Measurements from ENCODE around the gene CLIC6. TPM values are rescaled to one million over a fixed set of nuclear protein-coding genes. Genes with fewer than 3 reads are reported as not detected.

Gene CLIC6
- total and polyA plus RNA-seq, 9 of the 15 experiments (the other 6 are each of a cell fraction or from before 2014, with no cell fraction given) = not detected

DNA sequence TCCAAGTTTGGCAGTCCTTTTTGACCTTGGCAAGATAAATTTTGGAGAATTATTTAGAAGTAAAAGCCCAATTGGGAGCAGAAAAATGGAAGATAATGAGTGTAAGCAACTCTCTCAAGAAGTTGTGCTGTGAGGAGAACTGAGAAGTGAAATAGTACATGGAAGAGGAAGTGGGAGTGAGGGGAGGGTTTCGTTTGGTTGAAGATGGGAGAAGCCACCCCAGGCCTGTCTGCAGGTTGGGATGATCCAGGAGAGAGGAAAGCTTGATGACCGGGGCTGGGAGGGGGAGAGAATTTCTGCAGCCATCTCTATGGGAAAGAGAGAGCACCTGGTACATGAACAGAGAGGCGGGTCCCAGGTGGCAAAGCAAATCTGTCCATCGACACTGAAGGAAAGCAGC lies 45.3 kb upstream of the CLIC6 start:
- H3K9ac ChIP-seq (ENCODE audit: insufficient read depth in 1 of 2, low read depth in 2 of 2, low read length in 2 of 2) = no peak overlapping the region
- no peak overlapping the region for H2AFZ ChIP-seq (ENCODE audit: low read depth, low read length)
- ATAC-seq (no peak), DNase-seq (ENCODE audit: extremely low read depth in 1 of 4, low spot score in 3 of 4) (no peak), FAIRE-seq (no peak)
- peaks cover 12 to 32% of the 10 kb centered on the region in 2 experiments; a peak in 4 of 5 replicates for H3K27me3 ChIP-seq (ENCODE audit: control insufficient read depth in 2 of 2, insufficient read depth in 2 of 2, low read length in 2 of 2)
- H3K79me2 ChIP-seq (ENCODE audit: control insufficient read depth, insufficient read depth, low read length) = no peaks in the 10 kb centered on the region
- no peak overlapping the region for H3K4me2 ChIP-seq (ENCODE audit: insufficient read depth, low read length)
- in situ Hi-C loops (cut with MboI) = no loop called here
- TF ChIP-seq SPI1 (IDR thresholded peaks at IDR 0.05; ENCODE audit: borderline replicate concordance, low read depth, low read length) (peak; percentile 74; the same call in 1 of the 2 replicates), E2F1 (CRISPR knock-in tag; IDR thresholded peaks at IDR 0.05) (no peak)
- no peaks in the 10 kb centered on the region for H3K4me1 ChIP-seq (replicated peaks in 1 of 2; ENCODE audit: control insufficient read depth in 2 of 2, insufficient read depth in 2 of 2, low read length in 2 of 2)
- H3K9me1 ChIP-seq (ENCODE audit: control insufficient read depth, insufficient read depth, low read length) = no peaks in the 10 kb centered on the region
- intact Hi-C loops (cut with micrococcal nuclease) = no loop called here
- no TSS peak for BruUV-seq (replicated peaks)
- no peak overlapping the region for H3K4me3 ChIP-seq
- H3K36me3 ChIP-seq (ENCODE audit: control insufficient read depth, insufficient read depth, low read length) = no peaks in the 10 kb centered on the region
- WGBS (ENCODE audit: insufficient coverage, low coverage, missing lambda C conversion rate) = 2% methylated on average over 4 of the region's 4 CpGs
- H3K27ac ChIP-seq (ENCODE audit: extremely low read depth, low read depth, low read length) = no peak overlapping the region
- H3K9me3 ChIP-seq (replicated peaks; ENCODE audit: control insufficient read depth, insufficient read depth, low read depth, low read length) = no peaks in the 10 kb centered on the region
- CTCF ChIA-PET (ENCODE audit: low intra/inter-chr PET ratio) = no interaction called here
- H4K20me1 ChIP-seq (replicated peaks; ENCODE audit: control insufficient read depth, insufficient read depth, low read length) = no peaks in the 10 kb centered on the region
- POLR2A ChIA-PET = interaction anchor here (1.3 kb wide), 1 partner anchor 11 kb away, joined by 6 read pairs; no protein-coding TSS in a partner anchor

DNA sequence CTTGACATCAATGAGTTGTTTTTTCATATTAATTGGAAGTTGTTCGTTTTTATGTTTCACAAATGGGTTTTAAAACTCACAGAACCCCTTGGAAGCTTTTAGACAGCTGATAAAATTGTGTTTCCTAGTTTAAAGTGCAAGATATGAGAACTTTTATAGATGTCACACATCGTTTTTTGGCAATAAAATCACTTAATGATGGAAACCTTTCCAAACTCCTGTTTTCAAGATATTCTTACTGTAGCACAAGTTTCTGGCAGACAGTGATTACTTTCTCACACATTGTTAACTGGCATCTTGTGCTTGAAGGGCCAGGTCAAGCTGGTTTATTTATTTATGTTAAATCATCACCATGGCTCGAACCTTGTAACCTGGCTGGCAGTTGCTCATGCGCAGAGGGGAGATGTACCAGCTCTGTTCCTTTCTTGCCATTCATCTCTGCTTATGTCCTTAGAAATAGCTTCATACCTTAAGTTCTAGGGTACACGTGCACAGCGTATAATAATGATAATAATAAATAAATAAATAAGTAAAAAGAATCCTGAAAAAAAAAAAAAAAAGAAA lies 43.7 kb upstream of the CLIC6 start:
- no peaks in the 10 kb centered on the region for H3K79me2 ChIP-seq (ENCODE audit: control insufficient read depth, insufficient read depth, low read length)
- ChIA-PET CTCF (ENCODE audit: low intra/inter-chr PET ratio) (no interaction called here), POLR2A (no interaction called here)

More for the DNA sequence above, 43.7 kb upstream of the CLIC6 start:
- no peaks in the 10 kb centered on the region for H3K36me3 ChIP-seq (ENCODE audit: control insufficient read depth, insufficient read depth, low read length)
- ATAC-seq (no peak), DNase-seq (ENCODE audit: extremely low read depth in 1 of 4, low spot score in 3 of 4) (no peak), FAIRE-seq (no peak)
- H3K4me2 ChIP-seq (ENCODE audit: insufficient read depth, low read length) = no peak overlapping the region
- H3K4me1 ChIP-seq (replicated peaks in 1 of 2; ENCODE audit: control insufficient read depth in 2 of 2, insufficient read depth in 2 of 2, low read length in 2 of 2) = no peaks in the 10 kb centered on the region
- peaks cover 12 to 28% of the 10 kb centered on the region in 2 experiments; a peak in 3 of 5 replicates for H3K27me3 ChIP-seq (ENCODE audit: control insufficient read depth in 2 of 2, insufficient read depth in 2 of 2, low read length in 2 of 2)
- in situ Hi-C loops (cut with MboI) = loop anchor here (25.0 kb wide), 1 partner anchor 238 kb away; the partner anchor contains the start of gene SMIM11
- TF ChIP-seq DNMT1 (IDR thresholded peaks at IDR 0.05) = no peak
- TF ChIP-seq HDAC6 (IDR thresholded peaks at IDR 0.05; ENCODE audit: low read depth, low read length) = no peak
- peak; percentile 62 to 67 for TF ChIP-seq NRF1 (conservative IDR thresholded peaks at IDR 0.05 in 1 of 2, IDR thresholded peaks at IDR 0.05 in 1 of 2)
- TF ChIP-seq FOXJ2 (tag; IDR thresholded peaks at IDR 0.05) = no peak
- TF ChIP-seq GABPA (tag; conservative IDR thresholded peaks at IDR 0.05; ENCODE audit: low read depth) = no peak
- intact Hi-C loops (cut with micrococcal nuclease) = no loop called here
- H3K27ac ChIP-seq (ENCODE audit: extremely low read depth, low read depth, low read length) = no peak overlapping the region
- WGBS (ENCODE audit: insufficient coverage, low coverage, missing lambda C conversion rate) = under 1% methylated on average over 6 of the region's 6 CpGs
- no peak overlapping the region for H3K4me3 ChIP-seq
- H3K9ac ChIP-seq (ENCODE audit: insufficient read depth in 1 of 2, low read depth in 2 of 2, low read length in 2 of 2) = no peak overlapping the region
- no peaks in the 10 kb centered on the region for H3K9me3 ChIP-seq (replicated peaks; ENCODE audit: control insufficient read depth, insufficient read depth, low read depth, low read length)
- no peaks in the 10 kb centered on the region for H3K9me1 ChIP-seq (ENCODE audit: control insufficient read depth, insufficient read depth, low read length)
- no TSS peak for BruUV-seq (replicated peaks)
- H2AFZ ChIP-seq (ENCODE audit: low read depth, low read length) = no peak overlapping the region
- no peaks in the 10 kb centered on the region for H4K20me1 ChIP-seq (replicated peaks; ENCODE audit: control insufficient read depth, insufficient read depth, low read length)
